AG20443 (cell line): ENCODE measurements around the gene MTCL1.
A peak's percentile ranks its signal among the peaks of the same experiment; 100 is the strongest.

Source experiments
- DNase-seq: peaks from one replicate; pipeline ENCODE4 v3.0.0; 2012; ENCODE audit warnings: low spot score, mixed read lengths

MTCL1 gene

GRCh38 chr18:8688216-8688800 lies 17.0 kb upstream of the MTCL1 start:
- DNase-seq, result no peak

- no peak for DNase-seq
These were observed 16.5 kb upstream of the MTCL1 start for GRCh38 chr18:8688816-8689215.

GRCh38 chr18:8689517-8689916 lies 15.8 kb upstream of the MTCL1 start:
- DNase-seq, result no peak

- DNase-seq, result no peak
These were observed 10.5 kb upstream of the MTCL1 start for GRCh38 chr18:8694891-8695290.

- DNase-seq, result no peak
These were observed 9.3 kb upstream of the MTCL1 start for GRCh38 chr18:8695932-8696517.

GRCh38 chr18:8696749-8697211 lies 8.6 kb upstream of the MTCL1 start:
- peak; percentile 86 for DNase-seq

- no peak for DNase-seq
These were observed 6.2 kb upstream of the MTCL1 start for GRCh38 chr18:8699126-8699525.

- DNase-seq, result peak; percentile 19
These were observed 5.4 kb upstream of the MTCL1 start for GRCh38 chr18:8699948-8700347.

- DNase-seq, result peak; percentile 82
These were observed 3.7 kb upstream of the MTCL1 start for GRCh38 chr18:8701546-8702118.

- DNase-seq, result no peak
These were observed 2.7 kb upstream of the MTCL1 start for GRCh38 chr18:8702668-8703067.

GRCh38 chr18:8703092-8703709 lies 2.2 kb upstream of the MTCL1 start:
- DNase-seq, result no peak

GRCh38 chr18:8703781-8704301 lies 1.5 kb upstream of the MTCL1 start:
- DNase-seq, result no peak

GRCh38 chr18:8704361-8705237 lies 757 bp upstream of the MTCL1 start:
- DNase-seq, result peak; percentile 99

- peak; percentile 44 for DNase-seq
These were observed 820 bp downstream of the MTCL1 start for GRCh38 chr18:8705961-8706790.

- DNase-seq, result peak; percentile 72
These were observed 1.6 kb downstream of the MTCL1 start for GRCh38 chr18:8706791-8707555.

- DNase-seq, result peak; percentile 52
These were observed 2.4 kb downstream of the MTCL1 start for GRCh38 chr18:8707556-8708300.

GRCh38 chr18:8708670-8709069 lies 3.3 kb downstream of the MTCL1 start:
- DNase-seq, result no peak

- no peak for DNase-seq
These were observed 4.1 kb downstream of the MTCL1 start for GRCh38 chr18:8709248-8710059.

GRCh38 chr18:8711736-8712135 lies 6.4 kb downstream of the MTCL1 start:
- DNase-seq, result no peak
